WTC11 (cell line): ENCODE results near the gene BCL7B.

ENCODE experiments used
- EMX1 ChIP-seq: fragments of 250-450 bp; sonication (Bioruptor Pico); IDR thresholded peaks from 2 replicates; pipeline ENCODE4 v1.8.0; 2021; ENCODE audit warnings: mild to moderate bottlenecking
- ETV6 ChIP-seq: sonication (generic); formaldehyde crosslinking; IDR thresholded peaks from 2 replicates; pipeline ENCODE4 v1.8.1; 2022; ENCODE audit warnings: mild to moderate bottlenecking, missing genetic modification reagents
- KAT7 ChIP-seq: sonication (generic); formaldehyde crosslinking; IDR thresholded peaks from 2 replicates; pipeline ENCODE4 v1.8.1; 2023; ENCODE audit warnings: missing genetic modification reagents, mild to moderate bottlenecking, borderline replicate concordance
- MYBL2 ChIP-seq: sonication (generic); formaldehyde crosslinking; IDR thresholded peaks from 2 replicates; pipeline ENCODE4 v1.8.1; 2023; ENCODE audit warnings: mild to moderate bottlenecking, moderate library complexity, missing genetic modification reagents
- TEAD1 ChIP-seq: sonication (generic); formaldehyde crosslinking; IDR thresholded peaks from 2 replicates; pipeline ENCODE4 v1.8.0; 2022; ENCODE audit warnings: mild to moderate bottlenecking, missing genetic modification reagents
- TF ChIP-seq, protein P1 (sequence below): fragments of 200-600 bp; IDR thresholded peaks from 2 replicates; pipeline ENCODE4 v1.8.0; 2022; ENCODE audit warnings: antibody characterized with exemption
- TF ChIP-seq, protein P2 (sequence below): sonication (generic); formaldehyde crosslinking; IDR thresholded peaks from 2 replicates; pipeline ENCODE4 v1.8.1; 2022; ENCODE audit warnings: low read depth, missing genetic modification reagents, borderline replicate concordance

DNA sequence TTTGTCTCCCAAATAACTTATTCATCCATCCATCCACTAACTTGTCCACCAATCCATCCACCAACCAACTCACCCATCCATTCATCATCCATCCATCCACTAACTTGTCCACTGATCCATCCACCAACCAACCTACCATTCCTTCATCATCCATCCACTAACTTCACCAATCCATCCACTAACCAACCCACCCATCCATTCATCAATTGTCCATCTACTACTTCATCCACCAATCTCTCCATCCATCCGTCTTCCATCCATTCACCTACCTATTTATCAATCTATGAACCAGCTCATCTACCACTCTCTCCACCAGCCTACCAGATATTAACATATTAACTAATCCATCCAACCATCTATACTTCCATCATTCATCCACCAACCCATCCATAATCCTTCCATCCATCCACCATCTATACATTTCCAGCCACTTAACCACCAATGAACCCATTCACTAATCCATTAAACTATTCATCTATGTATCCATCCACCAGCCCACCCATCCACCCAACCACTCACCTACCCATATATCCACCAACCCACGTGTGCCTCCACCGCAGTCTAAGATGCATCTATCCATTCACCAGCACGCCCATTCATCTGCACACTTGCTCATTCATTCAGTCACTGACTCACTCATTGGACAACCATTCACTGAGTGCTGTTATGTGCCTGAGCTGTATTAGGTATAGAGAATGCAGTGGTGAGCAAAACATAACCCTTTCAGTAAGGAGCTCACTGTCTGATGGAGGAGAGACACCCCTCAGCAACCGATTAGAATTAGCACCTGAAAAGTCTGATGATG is 40.7 kb upstream of the BCL7B start:
- TF ChIP-seq MYBL2 (CRISPR knock-in tag): no peak
- TF ChIP-seq ETV6 (CRISPR knock-in tag): no peak
- TF ChIP-seq, protein P1, sequence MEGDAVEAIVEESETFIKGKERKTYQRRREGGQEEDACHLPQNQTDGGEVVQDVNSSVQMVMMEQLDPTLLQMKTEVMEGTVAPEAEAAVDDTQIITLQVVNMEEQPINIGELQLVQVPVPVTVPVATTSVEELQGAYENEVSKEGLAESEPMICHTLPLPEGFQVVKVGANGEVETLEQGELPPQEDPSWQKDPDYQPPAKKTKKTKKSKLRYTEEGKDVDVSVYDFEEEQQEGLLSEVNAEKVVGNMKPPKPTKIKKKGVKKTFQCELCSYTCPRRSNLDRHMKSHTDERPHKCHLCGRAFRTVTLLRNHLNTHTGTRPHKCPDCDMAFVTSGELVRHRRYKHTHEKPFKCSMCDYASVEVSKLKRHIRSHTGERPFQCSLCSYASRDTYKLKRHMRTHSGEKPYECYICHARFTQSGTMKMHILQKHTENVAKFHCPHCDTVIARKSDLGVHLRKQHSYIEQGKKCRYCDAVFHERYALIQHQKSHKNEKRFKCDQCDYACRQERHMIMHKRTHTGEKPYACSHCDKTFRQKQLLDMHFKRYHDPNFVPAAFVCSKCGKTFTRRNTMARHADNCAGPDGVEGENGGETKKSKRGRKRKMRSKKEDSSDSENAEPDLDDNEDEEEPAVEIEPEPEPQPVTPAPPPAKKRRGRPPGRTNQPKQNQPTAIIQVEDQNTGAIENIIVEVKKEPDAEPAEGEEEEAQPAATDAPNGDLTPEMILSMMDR: no peak
- TF ChIP-seq TEAD1: no peak
- TF ChIP-seq, protein P2, sequence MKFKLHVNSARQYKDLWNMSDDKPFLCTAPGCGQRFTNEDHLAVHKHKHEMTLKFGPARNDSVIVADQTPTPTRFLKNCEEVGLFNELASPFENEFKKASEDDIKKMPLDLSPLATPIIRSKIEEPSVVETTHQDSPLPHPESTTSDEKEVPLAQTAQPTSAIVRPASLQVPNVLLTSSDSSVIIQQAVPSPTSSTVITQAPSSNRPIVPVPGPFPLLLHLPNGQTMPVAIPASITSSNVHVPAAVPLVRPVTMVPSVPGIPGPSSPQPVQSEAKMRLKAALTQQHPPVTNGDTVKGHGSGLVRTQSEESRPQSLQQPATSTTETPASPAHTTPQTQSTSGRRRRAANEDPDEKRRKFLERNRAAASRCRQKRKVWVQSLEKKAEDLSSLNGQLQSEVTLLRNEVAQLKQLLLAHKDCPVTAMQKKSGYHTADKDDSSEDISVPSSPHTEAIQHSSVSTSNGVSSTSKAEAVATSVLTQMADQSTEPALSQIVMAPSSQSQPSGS (CRISPR knock-in tag): no peak
- no peak for TF ChIP-seq KAT7 (CRISPR knock-in tag)
- no peak for TF ChIP-seq EMX1 (CRISPR knock-in tag)
